GM12875 (cell line): ENCODE results near the gene CYP2A7.
"Not testable (repeated sequence)": the region's sequence is repeated elsewhere in the genome, so short reads cannot be mapped to it uniquely, and the experiment has no call there.

Experiments
- H3K4me3 ChIP-seq: one replicate; pipeline ENCODE4 v1.5.1; 2011; ENCODE audit warnings: low read depth, low read length, control low read depth
- TF ChIP-seq, protein P1 (sequence below): IDR thresholded peaks from 2 replicates; pipeline ENCODE4 v1.5.1; 2011; ENCODE audit warnings: low read depth, mild to moderate bottlenecking, control low read depth, inconsistent platforms, low read length, moderate library complexity, borderline replicate concordance; ENCODE audit not compliant: insufficient read depth

The CYP2A7 gene

DNA sequence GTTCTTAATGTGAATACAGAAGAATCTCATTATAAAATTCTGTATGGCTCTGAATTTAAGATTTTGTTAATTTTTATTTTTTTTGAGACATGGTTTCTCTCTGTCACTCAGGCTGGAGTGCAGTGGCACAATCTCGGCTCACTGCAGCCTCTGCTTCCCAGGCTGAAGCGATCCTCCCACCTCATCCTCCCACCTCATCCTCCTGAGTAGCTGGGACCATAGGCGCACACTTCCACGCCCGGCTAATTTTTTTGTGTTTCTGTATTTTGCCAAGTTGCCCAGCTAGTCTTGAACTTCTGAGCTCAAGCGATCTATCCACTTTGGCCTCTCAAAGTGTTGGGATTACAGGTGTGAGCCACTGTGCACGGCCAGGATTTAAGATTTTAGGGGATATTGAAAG lies 14.3 kb downstream of the CYP2A7 start:
- TF ChIP-seq, protein P1, sequence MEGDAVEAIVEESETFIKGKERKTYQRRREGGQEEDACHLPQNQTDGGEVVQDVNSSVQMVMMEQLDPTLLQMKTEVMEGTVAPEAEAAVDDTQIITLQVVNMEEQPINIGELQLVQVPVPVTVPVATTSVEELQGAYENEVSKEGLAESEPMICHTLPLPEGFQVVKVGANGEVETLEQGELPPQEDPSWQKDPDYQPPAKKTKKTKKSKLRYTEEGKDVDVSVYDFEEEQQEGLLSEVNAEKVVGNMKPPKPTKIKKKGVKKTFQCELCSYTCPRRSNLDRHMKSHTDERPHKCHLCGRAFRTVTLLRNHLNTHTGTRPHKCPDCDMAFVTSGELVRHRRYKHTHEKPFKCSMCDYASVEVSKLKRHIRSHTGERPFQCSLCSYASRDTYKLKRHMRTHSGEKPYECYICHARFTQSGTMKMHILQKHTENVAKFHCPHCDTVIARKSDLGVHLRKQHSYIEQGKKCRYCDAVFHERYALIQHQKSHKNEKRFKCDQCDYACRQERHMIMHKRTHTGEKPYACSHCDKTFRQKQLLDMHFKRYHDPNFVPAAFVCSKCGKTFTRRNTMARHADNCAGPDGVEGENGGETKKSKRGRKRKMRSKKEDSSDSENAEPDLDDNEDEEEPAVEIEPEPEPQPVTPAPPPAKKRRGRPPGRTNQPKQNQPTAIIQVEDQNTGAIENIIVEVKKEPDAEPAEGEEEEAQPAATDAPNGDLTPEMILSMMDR = no peak
- no peak overlapping the region for H3K4me3 ChIP-seq

DNA sequence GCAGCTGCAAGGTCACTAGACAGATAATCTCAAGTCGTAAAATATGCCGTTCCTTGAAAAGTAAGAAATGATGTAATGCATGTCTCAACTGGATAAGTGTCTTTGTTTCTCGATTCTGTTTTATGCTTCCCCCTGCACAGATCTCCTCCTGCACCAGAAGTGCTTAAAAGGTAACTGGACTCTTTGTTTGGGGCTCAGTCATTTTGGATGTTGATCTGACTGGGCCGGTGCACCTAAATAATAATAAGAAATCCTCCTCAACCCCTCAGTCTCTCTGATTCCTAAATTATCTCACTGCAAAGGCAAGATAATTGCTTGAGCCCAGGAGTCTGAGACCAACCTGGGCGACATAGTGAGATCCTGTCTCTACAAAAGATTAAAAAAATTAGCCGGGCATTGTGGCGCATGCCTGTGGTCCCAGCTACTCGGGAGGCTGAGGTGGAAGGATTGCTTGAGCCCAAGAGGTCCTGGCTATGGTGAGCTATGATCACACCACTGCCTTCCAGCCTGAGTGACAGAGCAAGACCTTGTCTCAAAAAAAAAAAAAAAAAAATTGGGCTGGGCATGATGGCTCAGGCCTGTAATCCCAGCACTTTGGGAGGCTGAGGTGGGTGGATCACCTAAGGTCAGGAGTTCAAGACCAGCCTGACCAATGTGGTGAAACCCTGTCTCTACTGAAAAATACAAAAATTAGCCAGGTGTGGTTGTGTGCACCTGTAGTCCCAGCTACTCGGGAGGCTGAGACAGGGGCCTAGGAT lies 17.1 kb downstream of the CYP2A7 start:
- not testable (repeated sequence) for H3K4me3 ChIP-seq

DNA sequence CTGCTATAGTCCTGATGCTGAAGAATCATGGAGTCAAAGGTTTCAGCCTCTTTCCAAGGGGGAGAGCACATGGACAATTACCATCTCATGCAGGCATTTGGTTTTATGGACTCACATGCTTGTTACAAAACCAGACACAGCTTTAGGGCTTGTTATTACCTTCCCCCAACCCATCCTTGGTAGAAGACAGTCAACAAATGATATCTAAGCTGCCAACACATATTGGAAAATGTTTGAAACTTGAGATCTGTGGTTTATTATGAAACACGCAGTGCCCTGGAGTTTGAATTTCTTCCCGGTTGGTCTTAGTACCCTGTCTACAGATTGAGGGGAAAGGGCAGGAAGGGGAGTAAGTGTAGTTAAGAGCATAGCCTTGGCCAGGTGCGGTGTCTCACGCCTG lies 19.2 kb downstream of the CYP2A7 start:
- no peak overlapping the region for H3K4me3 ChIP-seq
- TF ChIP-seq, protein P1 = no peak

DNA sequence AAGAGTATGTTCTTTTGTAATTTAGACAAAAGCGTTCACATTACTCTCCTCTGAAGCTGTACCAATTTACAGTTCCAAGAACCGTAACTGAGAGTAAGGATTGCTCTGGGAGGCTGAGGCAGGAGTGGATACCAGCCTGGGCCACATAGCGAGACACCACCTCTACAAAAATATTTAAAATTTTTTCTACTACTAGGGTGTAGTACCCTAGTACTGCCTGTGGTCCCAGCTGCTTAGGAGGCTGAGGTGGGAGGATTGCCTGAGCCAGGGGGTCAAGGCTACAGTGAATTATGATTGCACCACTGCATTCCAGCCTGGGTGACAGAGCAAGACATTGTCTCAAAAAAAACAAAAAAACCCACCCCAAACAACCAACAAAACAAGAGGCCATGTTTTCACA lies 19.7 kb downstream of the CYP2A7 start:
- H3K4me3 ChIP-seq = no peak overlapping the region
- TF ChIP-seq, protein P1 = no peak

DNA sequence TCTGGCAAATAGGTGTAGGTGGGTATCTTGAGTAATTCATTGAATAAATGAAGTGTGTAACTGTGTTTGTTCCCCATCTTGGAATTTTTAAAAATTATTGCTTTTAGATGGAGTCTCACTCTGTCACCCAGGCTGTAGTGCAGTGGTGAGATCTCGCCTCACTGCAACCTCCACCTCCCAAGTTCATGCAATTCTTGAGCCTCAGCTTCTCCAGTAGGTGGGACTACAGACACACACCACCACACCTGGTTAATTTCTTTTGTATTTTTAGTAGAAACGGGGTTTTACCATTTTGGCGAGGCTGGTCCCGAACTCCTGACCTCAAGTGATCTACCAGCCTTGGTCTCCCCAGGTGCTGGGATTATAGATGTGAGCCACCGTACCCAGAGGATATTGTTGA lies 23.9 kb downstream of the CYP2A7 start:
- H3K4me3 ChIP-seq = no peak overlapping the region
- TF ChIP-seq, protein P1 = no peak

DNA sequence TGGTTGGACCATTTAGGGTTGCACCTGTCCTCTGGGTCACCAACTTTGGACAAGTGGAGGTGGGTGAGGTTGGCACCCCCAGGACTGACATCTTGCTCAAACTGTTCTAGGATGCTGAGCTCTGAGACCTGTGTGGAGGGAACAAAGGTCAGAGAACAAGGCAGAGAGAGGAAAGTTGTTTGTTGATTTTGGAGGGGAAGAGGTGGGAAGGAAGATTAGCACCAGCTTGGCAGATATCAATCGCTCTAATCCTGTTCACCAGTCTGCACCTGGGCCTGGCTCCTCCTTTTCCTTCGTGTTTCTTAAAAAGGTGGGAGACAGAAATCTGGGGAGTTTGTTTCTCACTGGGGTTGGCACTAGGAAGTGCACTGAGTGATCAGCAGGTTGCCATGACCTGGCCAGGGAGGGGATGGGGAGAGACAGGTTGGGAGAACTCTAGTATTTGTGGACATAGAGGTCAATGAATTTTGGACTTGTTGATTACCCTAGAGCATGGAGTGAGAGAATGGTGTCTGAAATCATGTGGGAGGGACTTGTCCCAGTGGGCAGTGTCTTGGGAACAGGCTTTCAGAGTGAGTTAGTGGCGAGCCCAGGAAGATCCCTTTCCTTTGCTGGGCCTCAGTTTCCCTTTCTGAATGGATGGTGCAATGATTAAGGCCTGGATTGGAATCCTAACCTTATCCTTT lies 29.4 kb downstream of the CYP2A7 start:
- not testable (repeated sequence) for H3K4me3 ChIP-seq

DNA sequence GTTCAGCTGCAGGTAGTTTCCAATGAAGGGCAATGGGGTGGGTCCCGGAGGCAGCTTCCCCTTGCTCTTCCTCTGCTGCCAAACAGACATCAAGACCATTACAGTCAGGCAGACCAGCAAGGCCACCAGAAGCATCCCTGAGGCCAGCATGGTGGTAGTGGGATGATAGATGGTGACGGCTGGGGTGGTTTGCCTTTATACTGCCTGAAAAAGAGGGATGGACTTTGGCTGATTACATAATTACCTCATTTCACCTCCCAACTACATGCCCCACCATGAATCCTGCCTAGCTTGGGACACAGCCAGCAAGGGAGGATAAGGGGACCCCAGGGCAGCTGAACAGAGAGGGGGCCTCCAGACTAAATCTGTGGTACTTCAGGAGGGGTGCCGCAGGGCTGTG lies 31.8 kb downstream of the CYP2A7 start, which contains the start of gene CYP2A6:
Gene CYP2A6 (minus strand): TSS at position 171 of the 400 bp plus-strand sequence. CDS start 21 bp downstream, at position 150.
- not testable (repeated sequence) for H3K4me3 ChIP-seq

DNA sequence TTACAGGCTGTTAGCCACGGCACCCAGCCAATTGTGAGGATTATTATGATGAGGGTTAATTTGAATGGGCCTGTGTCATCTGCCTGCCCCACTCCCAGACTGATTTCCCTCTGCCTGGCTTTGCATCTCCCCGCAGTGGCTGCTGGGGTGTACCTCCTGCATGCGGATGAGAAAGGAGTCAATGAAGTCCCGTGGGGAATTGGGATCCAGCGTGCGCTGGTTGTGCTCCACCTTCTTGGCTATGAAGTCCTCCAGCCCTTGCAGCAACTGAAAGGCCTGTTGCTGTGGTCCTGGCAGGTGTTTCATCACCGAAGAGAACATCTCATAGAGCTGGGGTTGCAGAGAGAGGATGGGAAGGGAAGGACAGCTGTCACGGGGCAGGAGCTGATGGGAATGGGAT lies 35.3 kb downstream of the CYP2A7 start:
- not testable (repeated sequence) for H3K4me3 ChIP-seq

DNA sequence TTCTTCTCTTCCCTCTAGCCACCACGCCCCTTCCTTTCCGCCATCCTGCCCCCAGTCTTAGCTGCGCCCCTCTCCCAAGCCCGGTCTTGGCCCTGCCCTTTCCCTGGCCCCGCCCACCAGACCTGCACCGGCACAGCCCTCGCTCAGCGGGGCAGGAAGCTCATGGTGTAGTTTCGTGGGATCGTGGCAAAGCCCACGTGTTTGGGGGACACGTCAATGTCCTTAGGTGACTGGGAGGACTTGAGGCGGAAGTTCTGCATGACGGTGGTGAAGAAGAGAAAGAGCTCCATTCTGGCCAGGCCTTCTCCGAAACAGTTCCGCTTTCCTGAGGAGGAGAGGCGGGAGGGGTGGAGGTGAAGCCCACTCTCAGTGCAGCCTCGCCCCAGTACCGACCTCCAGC lies 38.4 kb downstream of the CYP2A7 start:
- peak overlapping the region; percentile 16 for H3K4me3 ChIP-seq

DNA sequence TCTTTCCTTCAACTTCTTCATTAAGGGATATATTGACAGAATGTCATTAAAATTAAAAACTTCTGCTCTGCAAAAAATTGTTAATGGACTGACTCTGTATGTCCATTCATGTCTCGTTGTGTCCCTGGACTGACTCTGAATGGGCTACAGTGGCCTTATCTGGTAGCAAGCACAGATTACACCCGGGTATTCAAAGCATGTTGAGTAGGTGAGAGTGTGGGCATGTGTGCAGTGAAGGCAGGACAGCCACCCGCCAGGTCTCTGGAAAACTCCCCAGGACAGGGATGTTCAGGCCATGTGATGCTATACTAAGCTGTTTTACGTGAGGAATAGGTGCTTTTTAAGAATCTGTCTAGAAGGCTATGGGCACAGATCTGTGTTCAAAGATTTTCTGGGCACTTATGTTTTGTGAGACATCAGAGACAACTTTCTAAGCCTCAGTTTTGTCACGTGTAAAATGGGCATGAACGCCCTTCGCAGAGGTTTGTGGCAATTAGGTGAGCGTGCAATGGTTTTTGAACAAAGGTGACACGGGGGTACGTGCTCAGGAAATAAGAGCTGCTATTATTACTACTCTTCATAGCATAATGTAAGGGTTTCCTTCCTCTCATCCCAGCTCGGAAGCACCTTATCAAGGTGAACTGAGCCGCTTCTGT lies 38.9 kb downstream of the CYP2A7 start:
- peak overlapping the region; percentile 16 for H3K4me3 ChIP-seq

DNA sequence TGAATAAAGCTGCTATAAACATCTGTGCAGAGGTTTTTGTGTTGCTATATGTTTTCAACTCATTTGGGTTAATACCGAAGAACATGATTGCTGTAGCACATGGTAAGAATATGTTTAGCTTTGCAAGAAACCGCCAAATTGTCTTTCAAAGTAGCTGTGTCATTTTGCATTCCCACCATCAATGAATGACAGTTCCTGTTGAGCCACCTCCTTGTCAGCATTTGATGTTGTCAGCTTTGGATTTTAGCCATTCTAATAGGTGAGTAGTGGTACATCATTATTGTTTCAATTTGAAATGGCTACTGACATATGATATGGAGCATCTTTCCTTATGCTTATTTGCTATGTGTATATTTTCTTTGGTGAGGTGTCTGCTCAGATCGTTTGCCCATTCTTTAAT lies 40.0 kb downstream of the CYP2A7 start:
- H3K4me3 ChIP-seq = not testable (repeated sequence)

DNA sequence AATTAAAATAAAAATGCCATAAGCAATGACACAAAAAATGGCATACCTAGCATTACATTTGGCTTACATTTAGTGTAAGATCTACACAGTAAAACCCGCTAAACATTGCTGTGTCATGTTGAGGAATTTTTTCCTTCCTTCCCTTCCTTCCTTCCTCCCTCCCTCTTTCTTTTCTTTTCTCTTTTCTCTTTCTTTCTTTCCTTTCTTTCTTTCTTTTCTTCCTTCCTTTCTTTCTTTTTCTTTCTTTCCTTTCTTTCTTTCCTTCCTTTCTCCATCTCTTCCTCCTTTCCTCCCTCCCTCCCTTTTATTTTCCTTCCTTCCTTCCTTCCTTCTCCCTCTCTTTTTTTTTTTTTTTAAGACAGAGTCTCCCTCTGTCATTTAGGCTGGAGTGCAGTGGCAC lies 43.6 kb downstream of the CYP2A7 start:
- H3K4me3 ChIP-seq = not testable (repeated sequence)
